IMR-90 (cell line): ENCODE results near the gene ZNF282. TPM values are rescaled to one million over a fixed set of nuclear protein-coding genes. Genes with fewer than 3 reads are reported as not detected.

Experiments used
- ATAC-seq: fragments of 200-7000 bp; cut with Tn5 transposase; 2 replicates; pipeline ENCODE4 v1.9.1; 2020; ENCODE audit warnings: low read depth, mild to moderate bottlenecking, moderate library complexity
- BruUV-seq: library from RNA; stranded (reverse); fragments of 400-500 nt; replicated peaks from 2 replicates; lab custom pipeline; 2021; lab: Mats Ljungman, UMichigan
- CTCF ChIA-PET: fragments of 300-600 bp; formaldehyde crosslinking; extraction: SDS; loops from one replicate; lab custom pipeline; 2021; ENCODE audit warnings: antibody characterized with exemption; lab: Yijun Ruan, JAX
- POLR2A ChIA-PET: fragments of 300-600 bp; sonication (Branson Sonifier 250); formaldehyde crosslinking; loops from one replicate; lab custom pipeline; 2022; ENCODE audit warnings: antibody characterized with exemption; ENCODE audit not compliant: unreplicated experiment; lab: Charles Lee
- DNase-seq: peaks from one replicate; pipeline ENCODE4 v3.0.0; 2013
- H2AFZ ChIP-seq: replicated peaks from 2 replicates; pipeline ENCODE3; 2013; ENCODE audit warnings: low read length, mild to moderate bottlenecking; ENCODE audit not compliant: poor library complexity
- H2AK5ac ChIP-seq: 2 replicates; pipeline ENCODE4 v1.6.1; 2013; ENCODE audit warnings: low read depth, low read length, inconsistent platforms
- H2AK9ac ChIP-seq: replicated peaks from 2 replicates; pipeline ENCODE3; 2013; ENCODE audit warnings: mild to moderate bottlenecking, low read depth, low read length, moderate library complexity; ENCODE audit not compliant: poor library complexity
- H2BK120ac ChIP-seq: 2 replicates; pipeline ENCODE4 v1.6.1; 2013; ENCODE audit warnings: low read depth, low read length, inconsistent platforms
- H2BK15ac ChIP-seq: 3 replicates; pipeline ENCODE4 v1.6.1; 2013; ENCODE audit warnings: low read depth, low read length, inconsistent platforms
- H2BK20ac ChIP-seq: 2 replicates; pipeline ENCODE4 v1.6.1; 2013; ENCODE audit warnings: low read depth, mild to moderate bottlenecking, inconsistent platforms, low read length, moderate library complexity
- H2BK5ac ChIP-seq: 2 replicates; pipeline ENCODE4 v1.6.1; 2013; ENCODE audit warnings: mild to moderate bottlenecking, low read depth, low read length, inconsistent platforms; ENCODE audit not compliant: poor library complexity, severe bottlenecking
- H3K14ac ChIP-seq: replicated peaks from 2 replicates; pipeline ENCODE4 v1.6.1; 2013; ENCODE audit warnings: low read depth, low read length, inconsistent platforms
- H3K18ac ChIP-seq: 2 replicates; pipeline ENCODE4 v1.6.1; 2013; ENCODE audit warnings: low read depth, low read length, control low read depth
- H3K23ac ChIP-seq: 2 replicates; pipeline ENCODE4 v1.6.1; 2013; ENCODE audit warnings: low read depth, low read length, inconsistent platforms
- H3K27ac ChIP-seq: 2 replicates; pipeline ENCODE4 v1.5.1; 2013; ENCODE audit warnings: mild to moderate bottlenecking, control low read depth, low read length; ENCODE audit not compliant: insufficient read depth
- H3K27me3 ChIP-seq: 2 replicates; pipeline ENCODE4 v1.6.1; 2013; ENCODE audit warnings: low read length; ENCODE audit not compliant: control insufficient read depth, insufficient read depth
- H3K36me3 ChIP-seq: 2 replicates; pipeline ENCODE4 v1.6.1; 2013; ENCODE audit warnings: low read length, mixed read lengths; ENCODE audit not compliant: control insufficient read depth, insufficient read depth
- H3K4ac ChIP-seq: 2 replicates; pipeline ENCODE4 v1.6.1; 2013; ENCODE audit warnings: low read depth, low read length, inconsistent platforms
- H3K4me1 ChIP-seq: 2 replicates; pipeline ENCODE4 v1.6.1; 2013; ENCODE audit warnings: low read length, mixed read lengths; ENCODE audit not compliant: control insufficient read depth, insufficient read depth
- H3K4me2 ChIP-seq: 2 replicates; pipeline ENCODE4 v1.6.1; 2013; ENCODE audit warnings: low read depth, mild to moderate bottlenecking, control low read depth, low read length, moderate library complexity
- H3K4me3 ChIP-seq: 2 replicates; pipeline ENCODE4 v1.5.1; 2013; ENCODE audit warnings: low read depth, mild to moderate bottlenecking, control low read depth, low read length, moderate library complexity; ENCODE audit not compliant: insufficient read depth
- H3K56ac ChIP-seq: 2 replicates; pipeline ENCODE4 v1.6.1; 2013; ENCODE audit warnings: low read length, inconsistent platforms; ENCODE audit not compliant: insufficient read depth; ENCODE audit errors: extremely low read depth
- H3K79me1 ChIP-seq, 2 experiments: 2 replicates each; pipeline ENCODE4 v1.6.1; 2013; ENCODE audit warnings: low read length in 2 of 2, inconsistent platforms in 1 of 2, low read depth in 1 of 2
- H3K9ac ChIP-seq: 2 replicates; pipeline ENCODE4 v1.6.1; 2013; ENCODE audit warnings: low read depth, low read length, control low read depth
- H3K9me1 ChIP-seq: 2 replicates; pipeline ENCODE4 v1.6.1; 2013; ENCODE audit warnings: low read length, inconsistent platforms; ENCODE audit not compliant: insufficient read depth
- H3K9me3 ChIP-seq: 2 replicates; pipeline ENCODE4 v1.6.1; 2013; ENCODE audit warnings: low read length; ENCODE audit not compliant: control insufficient read depth, insufficient read depth
- H4K20me1 ChIP-seq: 2 replicates; pipeline ENCODE4 v1.6.1; 2013; ENCODE audit warnings: low read length, inconsistent platforms; ENCODE audit not compliant: insufficient read depth
- H4K5ac ChIP-seq: 2 replicates; pipeline ENCODE4 v1.6.1; 2013; ENCODE audit warnings: mild to moderate bottlenecking, low read depth, low read length, control low read depth
- H4K8ac ChIP-seq, 2 experiments: 2 replicates each; pipeline ENCODE4 v1.6.1; 2013; ENCODE audit warnings: low read depth in 2 of 2, low read length in 2 of 2, control low read depth in 1 of 2, inconsistent platforms in 1 of 2
- H4K91ac ChIP-seq: 2 replicates; pipeline ENCODE4 v1.6.1; 2013; ENCODE audit warnings: low read depth, low read length, inconsistent platforms; ENCODE audit not compliant: insufficient read depth
- CEBPB ChIP-seq: IDR thresholded peaks from 2 replicates; pipeline ENCODE4 v1.6.1; 2012; ENCODE audit warnings: low read depth, low read length, improper control_type of control experiment
- FOS ChIP-seq: fragments of 150-350 bp; IDR thresholded peaks from 2 replicates; pipeline ENCODE4 v1.6.1; 2016; ENCODE audit warnings: low read depth, low read length
- MAFK ChIP-seq: IDR thresholded peaks from 2 replicates; pipeline ENCODE4 v1.6.1; 2012; ENCODE audit warnings: low read depth, low read length, improper control_type of control experiment
- MXI1 ChIP-seq: IDR thresholded peaks from 2 replicates; pipeline ENCODE4 v1.6.1; 2012; ENCODE audit warnings: low read depth, mild to moderate bottlenecking, low read length, moderate library complexity, borderline replicate concordance
- RAD21 ChIP-seq: IDR thresholded peaks from 2 replicates; pipeline ENCODE4 v1.6.1; 2012; ENCODE audit warnings: low read length, improper control_type of control experiment
- WGBS, 2 experiments: methylation state at CpG; one replicate each; pipeline versions ENCODE4 v1.1.5 to v1.1.7; 2013; ENCODE audit warnings: missing lambda C conversion rate in 2 of 2; ENCODE audit not compliant: insufficient read length in 1 of 2; ENCODE audit errors: extremely low coverage in 2 of 2; 5-methylcytosine and 5-hydroxymethylcytosine counted together
- dilution Hi-C: fragments of 300-500 bp; cut with HindIII; formaldehyde crosslinking; loops from one replicate; pipeline ENCODE4 v1.14.3; 2018; ENCODE audit warnings: low sequenced_read_pairs; ENCODE audit not compliant: unreplicated experiment
- in situ Hi-C: fragments of 300-500 bp; cut with MboI; formaldehyde crosslinking; loops from 3 replicates; pipeline ENCODE4 v1.14.3; 2019; ENCODE audit warnings: low sequenced_read_pairs, inconsistent platforms, mixed read lengths
- intact Hi-C: fragments of 100-400 bp; cut with micrococcal nuclease; formaldehyde crosslinking; loops from 2 replicates; pipeline ENCODE4 v1.10.0; 2022
- polyA plus RNA-seq, 3 experiments: library from polyadenylated mRNA; depleted of rRNA; stranded (reverse); fragments of >200 nt; gene quantifications; 2 replicates each; pipeline ENCODE4 v1.2.3, GENCODE V29; 2012; ENCODE audit warnings: low replicate concordance in 1 of 3
- total RNA-seq: library from RNA; depleted of rRNA; stranded (reverse); fragments of >200 nt; gene quantifications from 2 replicates; pipeline ENCODE4 v1.2.3, GENCODE V29; 2012

The ZNF282 gene
- total and polyA plus RNA-seq, 2 of the 4 experiments (the other 2 are of a cell fraction) = 7.2 to 11.9 TPM

GRCh38 chr7:149179241-149179640 is 16.1 kb upstream of the ZNF282 start:
- Histone ChIP-seq H2AK5ac (no peak overlapping the region), H4K5ac (no peak overlapping the region), H3K18ac (no peak overlapping the region), H3K9me3 (no peaks in the 10 kb centered on the region), H3K4me2 (no peak overlapping the region), H3K36me3 (peaks cover 29% of the 10 kb centered on the region), H3K27ac (no peak overlapping the region), H3K9me1 (peaks cover 4% of the 10 kb centered on the region; the same call in 1 of the 2 replicates), H2BK15ac (no peak overlapping the region), H3K9ac (no peak overlapping the region), H3K27me3 (no peaks in the 10 kb centered on the region), H3K4me1 (peaks cover 2% of the 10 kb centered on the region), H3K4me3 (no peak overlapping the region), H4K20me1 (peaks cover 7% of the 10 kb centered on the region; the same call in 1 of the 2 replicates), H3K14ac (no peak overlapping the region), H3K23ac (no peak overlapping the region), H4K8ac (no peak overlapping the region), H2BK120ac (no peak overlapping the region), H2AFZ (no peak overlapping the region), H3K4ac (no peak overlapping the region), H4K91ac (no peak overlapping the region), H2AK9ac (no peak overlapping the region), H3K56ac (no peak overlapping the region), H2BK20ac (no peak overlapping the region), H3K79me1 (peaks cover 11 to 15% of the 10 kb centered on the region in 2 experiments), H2BK5ac (no peak overlapping the region)
- BruUV-seq = no TSS peak
- TF ChIP-seq CEBPB = no peak
- no peak for TF ChIP-seq FOS
- TF ChIP-seq MAFK = no peak
- no peak for TF ChIP-seq RAD21
- TF ChIP-seq MXI1 = no peak
- in situ Hi-C loops = no loop called here
- dilution Hi-C loops = no loop called here
- DNase-seq = no peak
- no peak for ATAC-seq
- ChIA-PET CTCF (no interaction called here), POLR2A (no interaction called here)
- intact Hi-C loops = no loop called here
- 99% methylated on average over 9 of the region's 19 CpGs; no CpG with 5 or more reads in 1 of the 2 experiments for WGBS, 2 experiments
